HS-5 (cell line): Measurements from ENCODE around the gene HMGN4.

Experiments used
- DNase-seq: peaks from one replicate; pipeline ENCODE4 v3.0.0-alpha.2; 2012; ENCODE audit warnings: low read depth

HMGN4 gene

GRCh38 chr6:26577720-26578072 lies 39.5 kb downstream of the HMGN4 start:
- no peak for DNase-seq

DNA sequence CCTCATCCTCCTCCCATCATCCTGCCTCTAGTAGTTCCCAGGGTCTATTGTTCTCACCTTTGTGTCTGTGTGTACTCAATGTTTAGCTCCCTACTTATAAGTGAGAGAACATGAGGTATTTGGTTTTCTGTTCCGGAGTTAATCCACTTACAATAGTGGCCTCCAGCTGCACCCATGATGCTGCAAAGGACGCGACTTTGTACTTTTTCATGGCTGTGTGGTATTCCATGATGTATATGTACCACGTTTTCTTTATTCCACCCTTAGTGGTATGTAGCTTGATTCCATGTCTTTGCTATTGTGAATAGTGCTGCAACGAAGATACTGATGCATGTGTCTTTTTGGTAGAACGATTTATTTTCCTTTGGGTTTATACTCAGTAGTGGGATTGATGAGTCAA lies 40.1 kb downstream of the HMGN4 start:
- DNase-seq = no peak

GRCh38 chr6:26578741-26579140 lies 40.6 kb downstream of the HMGN4 start:
- DNase-seq = no peak

- DNase-seq = no peak
These were observed 43.2 kb downstream of the HMGN4 start for GRCh38 chr6:26581164-26581915.

- DNase-seq = no peak
These were observed 50.8 kb downstream of the HMGN4 start for GRCh38 chr6:26588965-26589364.

GRCh38 chr6:26592649-26593048 lies 54.5 kb downstream of the HMGN4 start:
- DNase-seq = no peak

DNA sequence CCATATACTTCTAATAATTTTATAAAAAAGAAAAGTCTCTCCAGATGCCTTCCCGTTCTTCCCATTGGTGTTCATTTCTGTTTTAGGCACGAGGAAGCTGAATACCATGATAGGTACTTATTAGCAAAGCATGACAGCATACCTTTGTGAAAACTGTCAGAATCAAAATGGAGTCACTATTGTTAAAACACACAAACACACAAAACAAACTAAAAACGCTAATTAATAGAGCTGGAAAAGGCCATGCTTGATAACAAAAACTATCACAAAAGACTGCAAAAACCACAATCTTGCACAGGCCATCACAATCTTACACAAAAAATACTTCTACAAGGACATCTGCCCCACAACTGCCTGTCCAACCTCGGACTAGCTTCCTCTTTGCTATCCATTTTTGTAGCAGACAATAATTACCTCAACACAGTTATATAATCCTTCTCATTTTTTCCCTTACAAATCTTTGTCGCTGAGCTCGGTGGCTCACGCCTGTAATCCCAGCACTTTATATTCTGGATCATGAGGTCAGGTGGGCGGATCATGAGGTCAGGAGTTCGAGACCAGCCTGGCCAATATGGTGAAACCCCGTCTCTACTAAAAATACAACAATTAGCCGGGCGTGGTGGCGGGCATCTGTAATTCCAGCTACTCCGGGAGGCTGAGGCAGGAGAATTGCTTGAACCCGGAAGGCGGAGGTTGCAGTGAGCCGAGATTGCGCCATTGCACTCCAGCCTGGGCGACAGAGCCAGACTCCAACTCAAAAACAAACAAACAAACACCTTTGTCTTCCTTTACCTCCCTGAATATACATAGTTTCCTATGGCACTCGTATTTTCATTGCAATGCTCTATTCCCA lies 55.3 kb downstream of the HMGN4 start:
- DNase-seq = no peak

DNA sequence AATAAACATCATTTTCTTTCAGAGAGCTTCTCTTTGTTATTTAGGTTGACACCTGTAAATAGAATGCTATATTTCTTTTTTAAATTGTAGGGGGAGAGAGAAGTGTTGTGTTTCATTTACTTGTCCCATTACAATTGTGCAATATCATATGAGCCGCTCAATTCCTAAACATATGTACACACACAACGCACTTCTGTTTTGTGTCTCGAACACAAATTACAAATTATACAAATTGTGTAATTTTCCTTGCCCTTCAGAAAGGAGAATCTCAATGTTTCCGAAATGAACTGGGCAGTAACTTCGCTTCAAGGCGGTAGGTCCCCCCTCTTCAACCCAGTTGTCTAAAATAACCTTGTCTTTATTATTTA lies 55.9 kb downstream of the HMGN4 start:
- DNase-seq = no peak

GRCh38 chr6:26594730-26595632 lies 56.8 kb downstream of the HMGN4 start:
- DNase-seq = peak; percentile 83

GRCh38 chr6:26595669-26596269 lies 57.6 kb downstream of the HMGN4 start:
- peak; percentile 54 for DNase-seq
